ENCODE results near the gene STIM2.

DNA sequence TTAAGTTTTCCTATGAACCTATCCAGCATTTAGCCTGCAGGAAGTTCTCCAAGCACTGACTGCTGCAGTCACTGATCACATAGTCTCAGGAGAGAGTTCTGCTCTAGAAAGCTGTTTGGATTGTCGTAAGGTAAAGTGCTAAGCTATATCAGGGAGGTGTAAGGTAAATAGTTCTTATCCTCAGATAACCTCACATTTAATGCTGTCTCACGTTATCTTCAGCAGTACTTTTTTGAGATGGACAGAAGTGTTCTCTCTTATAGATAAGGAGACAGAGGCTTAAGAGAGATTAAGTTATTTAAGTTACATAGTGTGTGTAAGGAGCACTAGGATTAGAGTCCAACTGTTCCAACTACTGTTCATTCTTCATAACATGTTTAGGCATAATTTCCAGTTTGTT, 77.9 kb downstream of the STIM2 start:
- TF ChIP-seq, protein P1, sequence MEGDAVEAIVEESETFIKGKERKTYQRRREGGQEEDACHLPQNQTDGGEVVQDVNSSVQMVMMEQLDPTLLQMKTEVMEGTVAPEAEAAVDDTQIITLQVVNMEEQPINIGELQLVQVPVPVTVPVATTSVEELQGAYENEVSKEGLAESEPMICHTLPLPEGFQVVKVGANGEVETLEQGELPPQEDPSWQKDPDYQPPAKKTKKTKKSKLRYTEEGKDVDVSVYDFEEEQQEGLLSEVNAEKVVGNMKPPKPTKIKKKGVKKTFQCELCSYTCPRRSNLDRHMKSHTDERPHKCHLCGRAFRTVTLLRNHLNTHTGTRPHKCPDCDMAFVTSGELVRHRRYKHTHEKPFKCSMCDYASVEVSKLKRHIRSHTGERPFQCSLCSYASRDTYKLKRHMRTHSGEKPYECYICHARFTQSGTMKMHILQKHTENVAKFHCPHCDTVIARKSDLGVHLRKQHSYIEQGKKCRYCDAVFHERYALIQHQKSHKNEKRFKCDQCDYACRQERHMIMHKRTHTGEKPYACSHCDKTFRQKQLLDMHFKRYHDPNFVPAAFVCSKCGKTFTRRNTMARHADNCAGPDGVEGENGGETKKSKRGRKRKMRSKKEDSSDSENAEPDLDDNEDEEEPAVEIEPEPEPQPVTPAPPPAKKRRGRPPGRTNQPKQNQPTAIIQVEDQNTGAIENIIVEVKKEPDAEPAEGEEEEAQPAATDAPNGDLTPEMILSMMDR (IDR thresholded peaks at IDR 0.05) = no peak
- TF ChIP-seq ZFX (IDR thresholded peaks at IDR 0.05; ENCODE audit: borderline replicate concordance) = no peak

Measured in 22Rv1 (cell line).